GM06990 (cell line): ENCODE results near the gene OR2H2.

ENCODE experiments used
- DNase-seq: peaks from one replicate; pipeline ENCODE4 v3.0.0-alpha.2; 2011; ENCODE audit not compliant: insufficient read length; ENCODE audit errors: extremely low read depth
- H3K27me3 ChIP-seq: replicated peaks from 2 replicates; pipeline ENCODE4 v1.6.0; 2011; ENCODE audit warnings: low read length; ENCODE audit not compliant: control insufficient read depth, insufficient read depth
- H3K36me3 ChIP-seq: 2 replicates; pipeline ENCODE4 v1.5.1; 2011; ENCODE audit warnings: low read length; ENCODE audit not compliant: control insufficient read depth, insufficient read depth
- H3K4me3 ChIP-seq: replicated peaks from 2 replicates; pipeline ENCODE4 v1.5.1; 2011; ENCODE audit warnings: low read depth, mild to moderate bottlenecking, control low read depth, low read length
- TF ChIP-seq, protein P1 (sequence below): IDR thresholded peaks from 2 replicates; pipeline ENCODE4 v1.5.1; 2011; ENCODE audit warnings: low read length, control low read depth, mild to moderate bottlenecking, inconsistent platforms; ENCODE audit not compliant: insufficient read depth, poor library complexity, severe bottlenecking

The OR2H2 gene

DNA sequence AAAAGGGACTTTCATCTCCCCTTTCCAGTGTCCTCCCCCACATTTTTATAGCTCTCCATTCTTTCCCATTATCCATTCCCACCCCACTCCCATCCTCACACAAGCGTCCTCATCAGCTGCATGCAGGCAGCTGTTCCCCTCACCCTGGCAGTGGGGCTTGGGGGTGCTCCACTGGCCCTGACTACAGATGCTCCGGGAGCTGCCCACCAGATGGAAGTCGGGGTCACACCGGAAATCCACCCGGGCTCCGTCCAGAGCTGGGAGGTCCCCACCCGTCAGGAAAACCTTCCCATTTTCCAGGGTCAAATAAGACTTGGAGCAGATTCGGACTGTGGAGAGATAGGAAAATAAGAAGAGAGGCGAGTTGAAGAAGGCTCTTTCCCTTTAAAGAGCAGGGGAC is 45.4 kb downstream of the OR2H2 start:
- TF ChIP-seq, protein P1, sequence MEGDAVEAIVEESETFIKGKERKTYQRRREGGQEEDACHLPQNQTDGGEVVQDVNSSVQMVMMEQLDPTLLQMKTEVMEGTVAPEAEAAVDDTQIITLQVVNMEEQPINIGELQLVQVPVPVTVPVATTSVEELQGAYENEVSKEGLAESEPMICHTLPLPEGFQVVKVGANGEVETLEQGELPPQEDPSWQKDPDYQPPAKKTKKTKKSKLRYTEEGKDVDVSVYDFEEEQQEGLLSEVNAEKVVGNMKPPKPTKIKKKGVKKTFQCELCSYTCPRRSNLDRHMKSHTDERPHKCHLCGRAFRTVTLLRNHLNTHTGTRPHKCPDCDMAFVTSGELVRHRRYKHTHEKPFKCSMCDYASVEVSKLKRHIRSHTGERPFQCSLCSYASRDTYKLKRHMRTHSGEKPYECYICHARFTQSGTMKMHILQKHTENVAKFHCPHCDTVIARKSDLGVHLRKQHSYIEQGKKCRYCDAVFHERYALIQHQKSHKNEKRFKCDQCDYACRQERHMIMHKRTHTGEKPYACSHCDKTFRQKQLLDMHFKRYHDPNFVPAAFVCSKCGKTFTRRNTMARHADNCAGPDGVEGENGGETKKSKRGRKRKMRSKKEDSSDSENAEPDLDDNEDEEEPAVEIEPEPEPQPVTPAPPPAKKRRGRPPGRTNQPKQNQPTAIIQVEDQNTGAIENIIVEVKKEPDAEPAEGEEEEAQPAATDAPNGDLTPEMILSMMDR = no peak
- Histone ChIP-seq H3K4me3 (no peak overlapping the region), H3K36me3 (no peaks in the 10 kb centered on the region), H3K27me3 (no peaks in the 10 kb centered on the region; the same call in none of the 2 replicates)
- DNase-seq = no peak

DNA sequence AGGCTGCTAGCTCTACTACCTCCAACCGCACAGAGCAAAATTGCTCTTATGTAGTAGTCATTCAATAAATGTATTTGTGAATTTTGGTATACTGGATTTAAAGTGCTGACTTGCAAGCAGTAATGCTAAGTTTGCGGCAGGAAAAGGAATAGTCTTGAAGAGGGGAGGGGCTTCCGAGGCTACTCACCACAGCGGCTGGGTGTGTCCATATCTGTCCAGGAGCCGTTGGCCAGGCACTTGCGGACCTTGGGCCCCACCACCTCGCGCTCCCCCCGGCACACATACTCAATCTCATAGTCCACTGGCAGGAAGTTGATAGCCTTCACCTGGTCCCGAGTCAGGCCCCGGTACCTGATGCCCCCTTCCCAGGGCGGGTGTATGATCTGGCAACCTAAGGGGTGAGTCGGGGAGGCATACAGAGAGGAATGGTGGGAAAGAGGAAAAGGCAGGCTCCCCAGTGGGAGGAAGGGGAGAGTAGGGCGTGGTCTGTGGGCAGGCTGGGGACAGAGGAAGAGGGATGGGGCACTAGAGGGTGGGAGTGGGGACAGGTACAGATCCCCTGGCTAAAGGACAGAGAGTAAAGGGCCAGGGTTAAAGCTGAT is 46.4 kb downstream of the OR2H2 start:
- TF ChIP-seq, protein P1 = no peak
- no peaks in the 10 kb centered on the region; the same call in none of the 2 replicates for H3K27me3 ChIP-seq
- no peaks in the 10 kb centered on the region for H3K36me3 ChIP-seq
- DNase-seq = no peak
- no peak overlapping the region for H3K4me3 ChIP-seq

DNA sequence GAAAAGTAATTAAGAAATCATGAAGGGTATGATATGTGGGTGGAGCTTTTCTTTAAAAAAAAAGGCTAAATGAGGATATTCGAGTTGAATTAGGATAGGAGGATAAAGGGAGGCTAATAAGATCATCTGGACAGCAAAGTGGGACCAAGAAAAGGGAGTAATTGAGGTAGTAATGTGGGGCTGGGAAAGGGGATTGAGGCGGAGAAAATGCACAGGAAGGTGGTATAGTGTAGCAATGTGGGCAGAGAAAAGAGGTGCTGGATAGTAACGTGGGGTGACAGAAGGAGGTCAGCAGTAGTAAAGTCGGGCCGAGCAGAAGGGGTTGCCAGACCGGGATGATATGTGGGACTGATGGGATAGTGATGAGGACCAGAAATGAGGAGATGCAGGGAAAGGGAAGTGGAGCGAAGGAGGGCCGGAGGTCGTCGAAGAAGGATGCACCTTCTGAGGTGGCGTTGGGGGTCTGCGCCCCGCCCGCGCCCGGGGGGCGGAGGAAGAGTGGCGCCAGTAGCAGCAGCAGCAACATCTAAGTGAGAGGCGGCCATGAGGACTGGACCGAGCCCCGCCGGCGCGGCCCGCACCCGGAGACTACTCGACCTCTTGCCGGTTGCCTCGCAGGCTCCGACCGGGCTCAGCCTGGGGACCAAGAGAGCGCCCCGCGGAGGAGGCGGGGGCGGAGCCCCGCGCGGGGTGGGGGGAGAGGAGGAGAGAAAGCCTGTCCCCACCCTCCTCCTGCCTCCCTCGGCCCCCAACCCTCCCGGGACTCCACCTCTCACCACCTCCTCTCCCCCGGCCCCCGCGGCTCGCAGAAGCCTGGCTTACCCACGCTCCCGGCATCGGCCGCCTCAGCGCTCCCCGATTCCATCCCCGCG is 47.2 kb downstream of the OR2H2 start:
- no peaks in the 10 kb centered on the region; the same call in none of the 2 replicates for H3K27me3 ChIP-seq
- DNase-seq = peak; percentile 49
- TF ChIP-seq, protein P1 = no peak
- peak overlapping the region; percentile 64 for H3K4me3 ChIP-seq
- no peaks in the 10 kb centered on the region for H3K36me3 ChIP-seq

DNA sequence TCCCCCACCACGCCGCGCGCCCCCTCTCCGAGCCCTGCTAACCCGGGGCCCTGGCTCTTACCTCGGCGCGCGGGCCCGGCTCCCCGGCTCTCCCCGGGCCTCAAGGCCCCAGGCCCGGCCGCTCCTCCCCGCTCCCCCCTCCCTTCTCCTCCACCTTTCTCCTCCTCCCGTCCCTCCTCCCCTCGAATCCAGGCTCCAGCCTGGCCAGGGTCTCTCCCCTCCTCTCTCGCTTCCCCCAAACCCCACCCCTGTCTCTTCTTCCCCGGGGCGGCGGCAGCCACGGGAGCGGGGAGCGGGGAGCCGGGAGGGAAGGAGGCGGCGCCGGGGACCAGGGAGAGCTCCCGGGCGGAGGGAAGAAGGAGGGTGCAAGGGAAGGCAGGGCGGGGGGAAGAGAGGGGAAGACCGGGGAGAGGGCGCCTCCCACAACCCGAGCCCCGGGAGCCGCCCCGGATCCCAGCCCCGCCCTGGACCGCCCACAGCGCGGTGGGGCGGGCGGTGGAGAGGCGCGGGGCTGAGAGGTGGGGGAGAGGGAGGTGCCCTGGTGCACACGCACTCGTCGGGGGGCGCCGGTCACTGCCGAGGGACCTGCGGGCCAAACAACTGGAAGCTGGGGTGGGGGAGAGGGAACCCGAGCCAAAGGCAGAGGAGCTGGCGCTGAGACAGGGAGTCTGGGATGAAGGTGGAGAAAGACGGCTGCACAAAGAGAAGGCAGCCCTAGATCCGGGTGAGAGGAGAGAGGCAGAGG is 48.0 kb downstream of the OR2H2 start, which contains the start of gene GABBR1:
Gene GABBR1, minus strand, starts transcription at position 395 of the 745 bp plus-strand sequence. CDS start 798 bp downstream, outside the sequence.
- Histone ChIP-seq H3K27me3 (no peaks in the 10 kb centered on the region; the same call in none of the 2 replicates), H3K4me3 (peak within 1 kb of the TSS; percentile 64), H3K36me3 (no peaks in the 10 kb centered on the region)
- TF ChIP-seq, protein P1 = no peak
- DNase-seq = peak; percentile 52

DNA sequence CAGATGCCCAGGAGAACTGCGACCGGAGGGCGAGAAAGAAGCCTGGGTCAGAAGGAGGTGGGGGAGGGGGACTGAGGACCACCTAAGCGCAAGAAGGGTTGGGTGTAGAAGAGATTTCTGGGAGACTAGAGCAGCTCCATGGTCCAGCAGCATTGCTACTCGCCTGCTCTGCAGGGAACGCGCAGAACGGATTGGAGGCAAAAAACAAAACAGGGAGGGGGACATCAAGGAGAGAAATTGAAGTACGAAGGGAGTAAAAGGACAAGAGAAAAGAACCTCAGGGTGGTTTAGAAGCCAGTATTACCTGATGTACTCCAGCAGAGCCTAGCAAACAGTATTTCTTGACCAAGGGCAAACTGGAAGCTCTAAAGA is 48.6 kb downstream of the OR2H2 start:
- Histone ChIP-seq H3K27me3 (no peaks in the 10 kb centered on the region; the same call in none of the 2 replicates), H3K36me3 (no peaks in the 10 kb centered on the region), H3K4me3 (peak overlapping the region; percentile 64; the same call in 1 of the 2 replicates)
- TF ChIP-seq, protein P1 = no peak
- DNase-seq = no peak
